Measurements from ENCODE around the gene CDKN1A. TPM values are rescaled to one million over a fixed set of nuclear protein-coding genes. Genes with fewer than 3 reads are reported as not detected.
"Not testable (repeated sequence)": the region's sequence is repeated elsewhere in the genome, so short reads cannot be mapped to it uniquely, and the experiment has no call there.

Gene CDKN1A
- total RNA-seq, 1 donor from 2014 or later = 76.3 TPM

DNA sequence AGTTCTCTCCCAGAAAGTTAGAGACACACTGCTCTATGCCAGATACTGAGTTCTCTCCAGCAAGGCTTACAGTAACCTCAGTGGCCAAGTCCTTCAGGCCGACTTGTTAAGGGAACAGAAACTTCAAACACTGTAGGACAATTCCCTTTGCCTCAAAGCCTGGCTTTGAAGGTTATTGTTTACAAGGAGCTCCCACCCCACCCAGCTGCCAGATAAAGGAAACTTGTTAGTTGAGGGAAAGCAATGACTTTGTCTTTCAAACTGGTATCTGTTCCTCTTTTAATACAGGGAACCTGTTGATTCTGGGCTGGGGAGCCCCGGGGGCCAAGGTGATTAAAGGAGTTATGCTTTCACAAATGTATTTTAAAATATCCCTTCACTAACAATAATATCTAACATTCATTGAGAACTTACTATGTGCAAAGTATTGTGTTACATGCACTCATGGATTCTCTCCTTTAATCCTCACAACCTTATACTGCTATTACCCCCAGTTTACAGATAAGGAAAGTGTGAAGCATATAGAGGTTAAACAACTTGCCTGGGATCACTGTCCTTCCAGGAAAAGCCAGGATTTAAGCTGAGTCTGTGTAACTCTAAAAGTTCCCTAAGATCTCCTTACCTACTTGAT is 27.6 kb upstream of the CDKN1A start:
- TF ChIP-seq, protein P1, sequence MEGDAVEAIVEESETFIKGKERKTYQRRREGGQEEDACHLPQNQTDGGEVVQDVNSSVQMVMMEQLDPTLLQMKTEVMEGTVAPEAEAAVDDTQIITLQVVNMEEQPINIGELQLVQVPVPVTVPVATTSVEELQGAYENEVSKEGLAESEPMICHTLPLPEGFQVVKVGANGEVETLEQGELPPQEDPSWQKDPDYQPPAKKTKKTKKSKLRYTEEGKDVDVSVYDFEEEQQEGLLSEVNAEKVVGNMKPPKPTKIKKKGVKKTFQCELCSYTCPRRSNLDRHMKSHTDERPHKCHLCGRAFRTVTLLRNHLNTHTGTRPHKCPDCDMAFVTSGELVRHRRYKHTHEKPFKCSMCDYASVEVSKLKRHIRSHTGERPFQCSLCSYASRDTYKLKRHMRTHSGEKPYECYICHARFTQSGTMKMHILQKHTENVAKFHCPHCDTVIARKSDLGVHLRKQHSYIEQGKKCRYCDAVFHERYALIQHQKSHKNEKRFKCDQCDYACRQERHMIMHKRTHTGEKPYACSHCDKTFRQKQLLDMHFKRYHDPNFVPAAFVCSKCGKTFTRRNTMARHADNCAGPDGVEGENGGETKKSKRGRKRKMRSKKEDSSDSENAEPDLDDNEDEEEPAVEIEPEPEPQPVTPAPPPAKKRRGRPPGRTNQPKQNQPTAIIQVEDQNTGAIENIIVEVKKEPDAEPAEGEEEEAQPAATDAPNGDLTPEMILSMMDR (conservative IDR thresholded peaks at IDR 0.05) = no peak
- Mint-ChIP-seq H3K36me3 (no peaks in the 10 kb centered on the region), H3K27ac (peak overlapping the region; percentile 9), H3K9me3 (no peaks in the 10 kb centered on the region), H3K4me1 (ENCODE audit: unreplicated experiment) (peaks cover 30% of the 10 kb centered on the region), H3K27me3 (no peaks in the 10 kb centered on the region), H3K4me3 (no peak overlapping the region)
- no peak for DNase-seq (ENCODE audit: extremely low spot score, unreplicated experiment)

DNA sequence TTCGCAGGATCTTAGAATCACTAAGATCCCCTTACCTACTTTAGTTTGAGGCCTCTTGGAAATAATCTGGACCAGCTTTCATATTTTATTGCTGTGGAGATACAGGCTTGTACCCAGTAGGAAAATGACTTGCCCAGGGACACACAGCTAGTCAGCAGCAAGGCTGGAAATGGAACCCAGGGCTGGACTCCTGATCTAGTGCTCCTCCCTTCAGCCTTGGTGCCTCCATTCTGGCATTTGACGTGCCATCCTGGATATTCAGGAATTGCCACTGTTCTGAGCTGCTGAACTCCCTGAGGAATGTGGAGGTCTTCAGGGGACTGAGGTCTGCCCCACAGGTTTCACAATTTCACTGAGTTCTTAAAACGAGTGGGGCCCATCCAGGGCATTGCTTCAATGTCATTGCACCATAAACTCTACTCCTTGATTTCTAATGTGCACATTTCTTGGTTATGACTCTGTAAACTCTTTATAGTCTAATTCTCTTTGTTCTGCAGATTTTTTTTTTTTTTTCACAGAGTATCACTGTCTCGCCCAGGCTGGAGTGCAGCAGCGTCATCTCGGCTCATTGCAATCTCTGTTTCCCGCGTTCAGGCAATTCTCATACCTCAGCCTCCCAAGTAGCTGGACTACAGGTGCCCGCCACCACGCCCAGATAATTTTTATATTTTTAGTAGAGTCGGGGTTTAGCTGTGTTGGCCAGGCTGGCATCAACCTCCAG is 26.7 kb upstream of the CDKN1A start:
- Mint-ChIP-seq H3K4me1 (ENCODE audit: unreplicated experiment) (peaks cover 30% of the 10 kb centered on the region), H3K27ac (no peak overlapping the region), H3K4me3 (no peak overlapping the region), H3K27me3 (no peaks in the 10 kb centered on the region), H3K9me3 (no peaks in the 10 kb centered on the region), H3K36me3 (no peaks in the 10 kb centered on the region)
- DNase-seq (ENCODE audit: extremely low spot score, unreplicated experiment) = no peak
- TF ChIP-seq, protein P1 (conservative IDR thresholded peaks at IDR 0.05) = no peak

DNA sequence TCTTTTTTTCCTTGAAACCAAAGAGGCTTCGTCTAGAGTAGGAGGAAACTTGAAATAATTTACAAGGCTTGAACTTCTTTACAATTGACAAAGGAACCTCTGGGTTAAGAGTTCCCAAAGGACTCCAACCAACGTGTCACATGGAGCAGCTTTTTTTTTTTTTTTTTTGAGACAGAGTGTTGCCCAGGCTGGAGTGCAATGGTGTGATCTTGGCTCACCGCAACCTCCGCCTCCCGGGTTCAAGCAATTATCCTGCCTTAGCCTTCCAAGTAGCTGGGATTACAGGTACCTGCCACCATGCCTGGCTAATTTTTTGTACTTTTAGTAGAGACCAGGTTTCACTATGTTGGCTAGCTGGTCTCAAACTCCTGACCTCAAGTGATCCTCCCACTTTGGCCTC is 24.0 kb upstream of the CDKN1A start:
- not testable (repeated sequence) for H3K36me3 Mint-ChIP-seq; DNase-seq (ENCODE audit: extremely low spot score, unreplicated experiment); H3K9me3 Mint-ChIP-seq; H3K27me3 Mint-ChIP-seq; H3K4me3 Mint-ChIP-seq; H3K27ac Mint-ChIP-seq
- peaks cover 33% of the 10 kb centered on the region for H3K4me1 Mint-ChIP-seq (ENCODE audit: unreplicated experiment)

DNA sequence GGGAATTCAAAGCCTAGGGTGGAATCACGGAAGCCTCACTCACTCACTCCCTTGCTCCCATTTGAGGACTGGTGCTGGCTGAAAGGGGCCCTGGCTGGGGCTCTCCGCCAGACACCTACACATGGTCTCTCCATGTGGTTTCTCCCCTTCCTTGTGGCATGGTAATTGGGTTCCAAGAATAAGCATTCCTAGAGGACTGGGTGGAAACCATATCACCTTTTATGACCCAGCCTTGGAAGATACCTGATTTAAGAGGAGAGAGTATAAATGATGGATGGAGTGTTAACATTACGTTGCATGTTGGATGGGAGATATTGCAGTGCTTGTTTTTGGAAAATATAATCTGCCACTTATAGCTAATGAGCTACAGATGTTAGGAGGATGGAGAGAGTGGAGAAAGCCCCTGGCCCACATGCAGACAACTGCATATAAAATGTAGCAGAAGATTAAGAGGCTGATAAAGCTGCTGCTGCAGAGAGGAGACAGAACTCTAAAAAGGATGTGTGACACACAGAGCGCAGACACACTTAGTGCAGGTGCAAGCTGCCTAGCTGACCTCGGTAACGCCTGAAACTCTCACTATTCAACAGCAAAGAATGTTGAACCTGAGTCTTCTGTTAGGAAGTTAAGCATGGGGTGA is 23.3 kb upstream of the CDKN1A start:
- H3K9me3 Mint-ChIP-seq = no peaks in the 10 kb centered on the region
- peak overlapping the region; percentile 1 for H3K4me3 Mint-ChIP-seq
- TF ChIP-seq, protein P1 (conservative IDR thresholded peaks at IDR 0.05) = no peak
- no peaks in the 10 kb centered on the region for H3K27me3 Mint-ChIP-seq
- H3K36me3 Mint-ChIP-seq = no peaks in the 10 kb centered on the region
- H3K4me1 Mint-ChIP-seq (ENCODE audit: unreplicated experiment) = peaks cover 28% of the 10 kb centered on the region
- DNase-seq (ENCODE audit: extremely low spot score, unreplicated experiment) = no peak
- no peak overlapping the region for H3K27ac Mint-ChIP-seq

DNA sequence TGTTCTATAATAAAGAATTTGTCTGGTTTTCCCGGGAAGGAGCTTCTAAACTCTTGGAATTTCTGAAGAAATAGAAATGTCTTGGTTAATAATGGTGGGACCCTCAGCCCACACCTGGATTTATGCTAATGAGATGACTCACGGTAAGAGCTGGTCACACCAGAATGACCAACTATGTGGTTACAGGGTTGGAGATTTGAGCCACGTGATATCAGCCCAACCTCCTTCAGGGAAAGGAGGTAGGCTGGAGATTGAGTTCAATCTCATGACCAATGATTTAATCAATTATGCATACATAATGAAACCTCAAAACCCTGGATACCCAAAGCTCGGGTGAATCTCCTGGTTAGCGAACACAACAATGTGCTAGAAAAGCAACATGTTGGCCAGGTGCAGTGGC is 22.1 kb upstream of the CDKN1A start:
- no peaks in the 10 kb centered on the region for H3K9me3 Mint-ChIP-seq
- no peak for DNase-seq (ENCODE audit: extremely low spot score, unreplicated experiment)
- peaks cover 20% of the 10 kb centered on the region for H3K4me1 Mint-ChIP-seq (ENCODE audit: unreplicated experiment)
- TF ChIP-seq, protein P1 (conservative IDR thresholded peaks at IDR 0.05) = no peak
- H3K27ac Mint-ChIP-seq = no peak overlapping the region
- no peaks in the 10 kb centered on the region for H3K27me3 Mint-ChIP-seq
- H3K36me3 Mint-ChIP-seq = no peaks in the 10 kb centered on the region
- no peak overlapping the region for H3K4me3 Mint-ChIP-seq

DNA sequence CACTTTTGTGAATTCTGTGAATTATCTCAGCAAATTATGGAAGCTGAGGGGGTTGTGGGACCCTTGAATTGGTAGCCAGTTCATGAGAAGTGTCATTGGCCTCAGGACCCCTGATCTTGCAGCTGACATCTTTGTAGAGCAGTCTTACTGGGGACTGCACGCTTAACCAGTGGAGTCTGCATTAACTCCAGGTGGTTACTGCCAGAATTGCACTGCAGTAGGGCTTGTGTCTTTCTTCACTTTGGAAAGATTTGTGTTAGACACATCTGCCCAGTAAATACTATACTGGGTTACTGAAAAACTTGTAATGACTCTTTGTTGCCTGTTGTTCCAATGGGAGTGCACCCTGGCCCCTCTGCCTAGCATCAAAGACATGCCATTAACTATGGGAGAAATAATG is 21.2 kb upstream of the CDKN1A start:
- Mint-ChIP-seq H3K9me3 (no peaks in the 10 kb centered on the region), H3K4me3 (no peak overlapping the region), H3K27ac (no peak overlapping the region), H3K36me3 (no peaks in the 10 kb centered on the region), H3K27me3 (no peaks in the 10 kb centered on the region), H3K4me1 (ENCODE audit: unreplicated experiment) (peaks cover 20% of the 10 kb centered on the region)
- DNase-seq (ENCODE audit: extremely low spot score, unreplicated experiment) = no peak
- TF ChIP-seq, protein P1 (conservative IDR thresholded peaks at IDR 0.05) = no peak

Measured in type B pancreatic cell (in vitro differentiated cells).